ENCODE results near the gene THPO.

THPO gene

GRCh38 chr3:184352149-184352785, 25.7 kb downstream of the THPO start:
- TF ChIP-seq CEBPB (IDR thresholded peaks at IDR 0.05) = no peak
- no peak for TF ChIP-seq MAX (IDR thresholded peaks at IDR 0.05)
- TF ChIP-seq FOXM1 (IDR thresholded peaks at IDR 0.05; ENCODE audit: borderline replicate concordance, low read depth) = no peak
- no peak for TF ChIP-seq YY1 (IDR thresholded peaks at IDR 0.05; ENCODE audit: low read depth)
- TF ChIP-seq REST (IDR thresholded peaks at IDR 0.05; ENCODE audit: low read depth) = no peak
- no peak for TF ChIP-seq TAF1 (IDR thresholded peaks at IDR 0.05; ENCODE audit: low read depth)
- no peak for TF ChIP-seq RAD21 (IDR thresholded peaks at IDR 0.05; ENCODE audit: low read depth)
- no peak for TF ChIP-seq EGR1 (IDR thresholded peaks at IDR 0.05)
- no peak for TF ChIP-seq ZBTB7A (IDR thresholded peaks at IDR 0.05; ENCODE audit: low read depth)
- no peak for TF ChIP-seq USF1 (IDR thresholded peaks at IDR 0.05)
- no peak for TF ChIP-seq TCF12 (IDR thresholded peaks at IDR 0.05; ENCODE audit: low read depth)
- no peak for TF ChIP-seq EP300 (IDR thresholded peaks at IDR 0.05; ENCODE audit: borderline replicate concordance)
- no peak for TF ChIP-seq NFIC (IDR thresholded peaks at IDR 0.05)
- TF ChIP-seq CREB1 (IDR thresholded peaks at IDR 0.05; ENCODE audit: low read depth) = no peak
- no peak for TF ChIP-seq TEAD4 (IDR thresholded peaks at IDR 0.05)

- TF ChIP-seq TEAD4 (IDR thresholded peaks at IDR 0.05) (no peak), YY1 (IDR thresholded peaks at IDR 0.05; ENCODE audit: low read depth) (no peak), FOXM1 (IDR thresholded peaks at IDR 0.05; ENCODE audit: borderline replicate concordance, low read depth) (no peak), TAF1 (IDR thresholded peaks at IDR 0.05; ENCODE audit: low read depth) (no peak), ZBTB7A (IDR thresholded peaks at IDR 0.05; ENCODE audit: low read depth) (no peak)
Measured at GRCh38 chr3:184351511-184352148, 26.4 kb downstream of the THPO start.

- no peak for TF ChIP-seq TAF1 (IDR thresholded peaks at IDR 0.05; ENCODE audit: low read depth)
- no peak for TF ChIP-seq FOXM1 (IDR thresholded peaks at IDR 0.05; ENCODE audit: borderline replicate concordance, low read depth)
- no peak for TF ChIP-seq EP300 (IDR thresholded peaks at IDR 0.05; ENCODE audit: borderline replicate concordance)
- no peak for TF ChIP-seq RAD21 (IDR thresholded peaks at IDR 0.05; ENCODE audit: low read depth)
- TF ChIP-seq USF1 (IDR thresholded peaks at IDR 0.05) = no peak
- TF ChIP-seq EGR1 (IDR thresholded peaks at IDR 0.05) = no peak
- TF ChIP-seq YY1 (IDR thresholded peaks at IDR 0.05; ENCODE audit: low read depth) = no peak
- no peak for TF ChIP-seq NFIC (IDR thresholded peaks at IDR 0.05)
- TF ChIP-seq ZBTB7A (IDR thresholded peaks at IDR 0.05; ENCODE audit: low read depth) = no peak
- TF ChIP-seq MAX (IDR thresholded peaks at IDR 0.05) = no peak
- no peak for TF ChIP-seq TEAD4 (IDR thresholded peaks at IDR 0.05)
- no peak for TF ChIP-seq CEBPB (IDR thresholded peaks at IDR 0.05)
- TF ChIP-seq TCF12 (IDR thresholded peaks at IDR 0.05; ENCODE audit: low read depth) = no peak
- TF ChIP-seq CREB1 (IDR thresholded peaks at IDR 0.05; ENCODE audit: low read depth) = no peak
- TF ChIP-seq REST (IDR thresholded peaks at IDR 0.05; ENCODE audit: low read depth) = no peak
Measured at GRCh38 chr3:184350618-184351017, 27.4 kb downstream of the THPO start.

- TF ChIP-seq EGR1 (IDR thresholded peaks at IDR 0.05) = no peak
- no peak for TF ChIP-seq RAD21 (IDR thresholded peaks at IDR 0.05; ENCODE audit: low read depth)
- no peak for TF ChIP-seq CEBPB (IDR thresholded peaks at IDR 0.05)
- TF ChIP-seq YY1 (IDR thresholded peaks at IDR 0.05; ENCODE audit: low read depth) = no peak
- TF ChIP-seq NFIC (IDR thresholded peaks at IDR 0.05) = no peak
- no peak for TF ChIP-seq TAF1 (IDR thresholded peaks at IDR 0.05; ENCODE audit: low read depth)
- TF ChIP-seq TEAD4 (IDR thresholded peaks at IDR 0.05) = no peak
- no peak for TF ChIP-seq USF1 (IDR thresholded peaks at IDR 0.05)
- TF ChIP-seq REST (IDR thresholded peaks at IDR 0.05; ENCODE audit: low read depth) = no peak
- no peak for TF ChIP-seq EP300 (IDR thresholded peaks at IDR 0.05; ENCODE audit: borderline replicate concordance)
- no peak for TF ChIP-seq MAX (IDR thresholded peaks at IDR 0.05)
- TF ChIP-seq FOXM1 (IDR thresholded peaks at IDR 0.05; ENCODE audit: borderline replicate concordance, low read depth) = no peak
- no peak for TF ChIP-seq ZBTB7A (IDR thresholded peaks at IDR 0.05; ENCODE audit: low read depth)
- no peak for TF ChIP-seq CREB1 (IDR thresholded peaks at IDR 0.05; ENCODE audit: low read depth)
Measured at GRCh38 chr3:184349563-184350470, 28.2 kb downstream of the THPO start.
